ENCODE results near the gene RASGRF1. TPM values are rescaled to one million over a fixed set of nuclear protein-coding genes. Genes with fewer than 3 reads are reported as not detected.

RASGRF1 gene
- polyA plus RNA-seq, 3 donors, result 0.11 TPM; not detected in 2

DNA sequence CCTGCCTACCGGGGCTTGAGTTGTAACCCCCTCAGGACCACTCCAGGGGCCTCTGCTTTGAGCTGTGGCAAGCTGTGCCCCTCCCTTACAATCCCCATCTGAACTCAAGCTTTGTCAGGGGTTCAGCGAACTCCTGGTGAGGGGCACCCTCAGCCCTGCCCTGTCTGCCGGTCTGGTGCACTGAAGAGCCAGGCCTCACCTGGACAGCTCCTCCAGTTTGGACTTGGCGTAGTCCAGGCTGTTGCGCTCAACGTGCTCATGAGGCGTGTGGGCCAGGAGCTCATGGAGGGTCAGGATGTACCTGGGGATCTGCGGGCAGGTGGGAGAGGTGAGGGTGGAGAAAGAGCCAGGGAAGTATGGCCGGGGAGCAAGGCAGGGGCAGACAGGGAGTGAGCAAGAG is 59.4 kb downstream of the RASGRF1 start:
- DNase-seq, result no peak
- H3K79me2 ChIP-seq (ENCODE audit: insufficient read depth, low read length), result no peaks in the 10 kb centered on the region
- no peak overlapping the region for H3K9ac ChIP-seq (ENCODE audit: insufficient read depth, low read length, poor library complexity, severe bottlenecking)
- Mint-ChIP-seq H3K4me3 (no peak overlapping the region), H3K27ac (no peak overlapping the region), H3K4me1 (peaks cover 7% of the 10 kb centered on the region), H3K27me3 (ENCODE audit: low read depth in 3 of 3) (peaks cover 12 to 14% (median 14%) of the 10 kb centered on the region in 3 donors), H3K9me3 (peaks cover 0 to 2% (median 0%) of the 10 kb centered on the region in 7 donors), H3K36me3 (no peaks in the 10 kb centered on the region)
- TF ChIP-seq, protein P1, sequence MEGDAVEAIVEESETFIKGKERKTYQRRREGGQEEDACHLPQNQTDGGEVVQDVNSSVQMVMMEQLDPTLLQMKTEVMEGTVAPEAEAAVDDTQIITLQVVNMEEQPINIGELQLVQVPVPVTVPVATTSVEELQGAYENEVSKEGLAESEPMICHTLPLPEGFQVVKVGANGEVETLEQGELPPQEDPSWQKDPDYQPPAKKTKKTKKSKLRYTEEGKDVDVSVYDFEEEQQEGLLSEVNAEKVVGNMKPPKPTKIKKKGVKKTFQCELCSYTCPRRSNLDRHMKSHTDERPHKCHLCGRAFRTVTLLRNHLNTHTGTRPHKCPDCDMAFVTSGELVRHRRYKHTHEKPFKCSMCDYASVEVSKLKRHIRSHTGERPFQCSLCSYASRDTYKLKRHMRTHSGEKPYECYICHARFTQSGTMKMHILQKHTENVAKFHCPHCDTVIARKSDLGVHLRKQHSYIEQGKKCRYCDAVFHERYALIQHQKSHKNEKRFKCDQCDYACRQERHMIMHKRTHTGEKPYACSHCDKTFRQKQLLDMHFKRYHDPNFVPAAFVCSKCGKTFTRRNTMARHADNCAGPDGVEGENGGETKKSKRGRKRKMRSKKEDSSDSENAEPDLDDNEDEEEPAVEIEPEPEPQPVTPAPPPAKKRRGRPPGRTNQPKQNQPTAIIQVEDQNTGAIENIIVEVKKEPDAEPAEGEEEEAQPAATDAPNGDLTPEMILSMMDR (IDR thresholded peaks at IDR 0.05), result no peak
- H3K9me3 ChIP-seq (replicated peaks in 1 of 2; ENCODE audit: control insufficient read depth in 1 of 2, insufficient read depth in 1 of 2, low read length in 2 of 2), result no peaks in the 10 kb centered on the region
- intact Hi-C loops (cut with micrococcal nuclease), result loop anchor here in 1 of 2 donors (5.0 kb wide), 1 partner anchor 151 kb away; no protein-coding TSS in a partner anchor
- no peaks in the 10 kb centered on the region for H3K4me1 ChIP-seq (ENCODE audit: control insufficient read depth in 1 of 2, insufficient read depth in 2 of 2, low read length in 2 of 2)
- peaks cover 0 to 8% of the 10 kb centered on the region in 2 donors for H3K27me3 ChIP-seq (ENCODE audit: control insufficient read depth in 2 of 2, insufficient read depth in 2 of 2, low read length in 2 of 2)
- H4K20me1 ChIP-seq (ENCODE audit: insufficient read depth, low read length), result no peaks in the 10 kb centered on the region
- 100% methylated on average over 9 of the region's 9 CpGs for WGBS (ENCODE audit: insufficient coverage)
- H2AFZ ChIP-seq (ENCODE audit: insufficient read depth, low read depth, low read length, poor library complexity, severe bottlenecking), result no peak overlapping the region
- no peak overlapping the region for H3K27ac ChIP-seq (ENCODE audit: low read depth in 1 of 2, low read length in 2 of 2)
- H3K4me3 ChIP-seq (replicated peaks in 1 of 3; ENCODE audit: low read depth in 2 of 3, low read length in 3 of 3), result no peak overlapping the region
- H3K36me3 ChIP-seq (replicated peaks in 1 of 2; ENCODE audit: control insufficient read depth in 1 of 2, insufficient read depth in 2 of 2, low read length in 2 of 2), result no peaks in the 10 kb centered on the region
- H3K4me2 ChIP-seq (replicated peaks; ENCODE audit: extremely low read depth, low read length, poor library complexity, severe bottlenecking), result no peak overlapping the region

DNA sequence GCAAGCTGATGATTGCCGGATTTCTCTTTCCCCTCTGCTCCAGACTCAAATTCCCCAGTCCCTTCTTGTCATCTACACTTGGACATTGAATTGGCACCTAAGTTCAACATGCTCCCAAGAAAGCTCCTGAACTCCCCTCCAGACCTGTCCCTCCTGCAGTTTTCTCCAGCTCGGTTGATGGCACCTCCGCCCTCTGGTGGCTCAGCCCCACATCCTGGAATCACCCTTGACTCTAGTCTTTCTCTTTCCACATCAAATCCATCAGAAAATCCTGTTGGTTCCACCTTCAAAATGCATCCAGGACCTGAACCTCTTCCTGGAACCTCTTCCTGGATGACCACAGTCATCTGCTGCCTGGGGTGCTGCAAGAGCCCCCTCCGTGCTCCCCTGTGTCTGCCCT is 60.1 kb downstream of the RASGRF1 start:
- Histone ChIP-seq H3K27me3 (ENCODE audit: control insufficient read depth in 2 of 2, insufficient read depth in 2 of 2, low read length in 2 of 2) (peaks cover 0 to 4% of the 10 kb centered on the region in 2 donors), H3K9me3 (replicated peaks in 1 of 2; ENCODE audit: control insufficient read depth in 1 of 2, insufficient read depth in 1 of 2, low read length in 2 of 2) (no peaks in the 10 kb centered on the region), H3K4me3 (replicated peaks in 1 of 3; ENCODE audit: low read depth in 2 of 3, low read length in 3 of 3) (no peak overlapping the region), H3K79me2 (ENCODE audit: insufficient read depth, low read length) (no peaks in the 10 kb centered on the region), H4K20me1 (ENCODE audit: insufficient read depth, low read length) (no peaks in the 10 kb centered on the region), H3K36me3 (replicated peaks in 1 of 2; ENCODE audit: control insufficient read depth in 1 of 2, insufficient read depth in 2 of 2, low read length in 2 of 2) (no peaks in the 10 kb centered on the region), H3K27ac (ENCODE audit: low read depth in 1 of 2, low read length in 2 of 2) (no peak overlapping the region), H3K9ac (ENCODE audit: insufficient read depth, low read length, poor library complexity, severe bottlenecking) (no peak overlapping the region), H3K4me1 (ENCODE audit: control insufficient read depth in 1 of 2, insufficient read depth in 2 of 2, low read length in 2 of 2) (no peaks in the 10 kb centered on the region), H2AFZ (ENCODE audit: insufficient read depth, low read depth, low read length, poor library complexity, severe bottlenecking) (no peak overlapping the region), H3K4me2 (replicated peaks; ENCODE audit: extremely low read depth, low read length, poor library complexity, severe bottlenecking) (no peak overlapping the region)
- peaks cover 7% of the 10 kb centered on the region for H3K4me1 Mint-ChIP-seq
- H3K27me3 Mint-ChIP-seq (ENCODE audit: low read depth in 3 of 3), result peaks cover 5 to 9% (median 7%) of the 10 kb centered on the region in 3 donors
- intact Hi-C loops (cut with micrococcal nuclease), result loop anchor here in 1 of 2 donors (5.0 kb wide), 1 partner anchor 152 kb away; no protein-coding TSS in a partner anchor
- TF ChIP-seq, protein P1 (IDR thresholded peaks at IDR 0.05), result no peak
- H3K9me3 Mint-ChIP-seq, result peaks cover 0 to 6% (median 0%) of the 10 kb centered on the region in 7 donors
- no peak overlapping the region for H3K4me3 Mint-ChIP-seq
- H3K27ac Mint-ChIP-seq, result peak overlapping the region in 1 of 7 donors; percentile 7
- no peak for DNase-seq
- WGBS (ENCODE audit: insufficient coverage), result 94% methylated on average over 4 of the region's 4 CpGs
- H3K36me3 Mint-ChIP-seq, result no peaks in the 10 kb centered on the region
